ENCODE data around the gene NANS.

DNA sequence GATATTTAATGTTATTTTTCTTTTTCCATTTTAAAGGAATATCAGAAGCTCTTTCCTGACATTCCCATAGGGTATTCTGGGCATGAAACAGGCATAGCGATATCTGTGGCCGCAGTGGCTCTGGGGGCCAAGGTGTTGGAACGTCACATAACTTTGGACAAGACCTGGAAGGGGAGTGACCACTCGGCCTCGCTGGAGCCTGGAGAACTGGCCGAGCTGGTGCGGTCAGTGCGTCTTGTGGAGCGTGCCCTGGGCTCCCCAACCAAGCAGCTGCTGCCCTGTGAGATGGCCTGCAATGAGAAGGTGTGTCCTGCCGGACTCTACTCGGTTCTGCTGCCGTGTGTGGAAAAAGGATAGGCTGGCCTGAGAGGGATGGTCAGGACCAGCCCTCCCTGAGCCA lies 24.2 kb downstream of the NANS start:
- TF ChIP-seq, protein P1, sequence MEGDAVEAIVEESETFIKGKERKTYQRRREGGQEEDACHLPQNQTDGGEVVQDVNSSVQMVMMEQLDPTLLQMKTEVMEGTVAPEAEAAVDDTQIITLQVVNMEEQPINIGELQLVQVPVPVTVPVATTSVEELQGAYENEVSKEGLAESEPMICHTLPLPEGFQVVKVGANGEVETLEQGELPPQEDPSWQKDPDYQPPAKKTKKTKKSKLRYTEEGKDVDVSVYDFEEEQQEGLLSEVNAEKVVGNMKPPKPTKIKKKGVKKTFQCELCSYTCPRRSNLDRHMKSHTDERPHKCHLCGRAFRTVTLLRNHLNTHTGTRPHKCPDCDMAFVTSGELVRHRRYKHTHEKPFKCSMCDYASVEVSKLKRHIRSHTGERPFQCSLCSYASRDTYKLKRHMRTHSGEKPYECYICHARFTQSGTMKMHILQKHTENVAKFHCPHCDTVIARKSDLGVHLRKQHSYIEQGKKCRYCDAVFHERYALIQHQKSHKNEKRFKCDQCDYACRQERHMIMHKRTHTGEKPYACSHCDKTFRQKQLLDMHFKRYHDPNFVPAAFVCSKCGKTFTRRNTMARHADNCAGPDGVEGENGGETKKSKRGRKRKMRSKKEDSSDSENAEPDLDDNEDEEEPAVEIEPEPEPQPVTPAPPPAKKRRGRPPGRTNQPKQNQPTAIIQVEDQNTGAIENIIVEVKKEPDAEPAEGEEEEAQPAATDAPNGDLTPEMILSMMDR (IDR thresholded peaks at IDR 0.05; ENCODE audit: low read depth, low read length, missing input control): no peak
- TF ChIP-seq TAF1 (conservative IDR thresholded peaks at IDR 0.05) (no peak), RAD21 (IDR thresholded peaks at IDR 0.05) (no peak), GABPA (IDR thresholded peaks at IDR 0.05 in 1 of 2, conservative IDR thresholded peaks at IDR 0.05 in 1 of 2) (no peak), JUND (IDR thresholded peaks at IDR 0.05) (no peak), EGR1 (IDR thresholded peaks at IDR 0.05; ENCODE audit: low read depth in 2 of 2) (no peak), SP1 (IDR thresholded peaks at IDR 0.05) (no peak), RXRA (IDR thresholded peaks at IDR 0.05) (no peak)
- TF ChIP-seq, protein P2, sequence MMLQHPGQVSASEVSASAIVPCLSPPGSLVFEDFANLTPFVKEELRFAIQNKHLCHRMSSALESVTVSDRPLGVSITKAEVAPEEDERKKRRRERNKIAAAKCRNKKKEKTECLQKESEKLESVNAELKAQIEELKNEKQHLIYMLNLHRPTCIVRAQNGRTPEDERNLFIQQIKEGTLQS (IDR thresholded peaks at IDR 0.05): no peak
- TF ChIP-seq, protein P3, sequence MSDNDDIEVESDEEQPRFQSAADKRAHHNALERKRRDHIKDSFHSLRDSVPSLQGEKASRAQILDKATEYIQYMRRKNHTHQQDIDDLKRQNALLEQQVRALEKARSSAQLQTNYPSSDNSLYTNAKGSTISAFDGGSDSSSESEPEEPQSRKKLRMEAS (IDR thresholded peaks at IDR 0.05): no peak
